ENCODE measurements around the gene FOXO1. TPM values are rescaled to one million over a fixed set of nuclear protein-coding genes. Genes with fewer than 3 reads are reported as not detected.
A peak's percentile ranks its signal among the peaks of the same experiment; 100 is the strongest.

The FOXO1 gene
- total and polyA plus RNA-seq, 2 of the 13 experiments (the other 11 are each of a cell fraction or from before 2014, with no cell fraction given), result 8.1 to 13.1 TPM

DNA sequence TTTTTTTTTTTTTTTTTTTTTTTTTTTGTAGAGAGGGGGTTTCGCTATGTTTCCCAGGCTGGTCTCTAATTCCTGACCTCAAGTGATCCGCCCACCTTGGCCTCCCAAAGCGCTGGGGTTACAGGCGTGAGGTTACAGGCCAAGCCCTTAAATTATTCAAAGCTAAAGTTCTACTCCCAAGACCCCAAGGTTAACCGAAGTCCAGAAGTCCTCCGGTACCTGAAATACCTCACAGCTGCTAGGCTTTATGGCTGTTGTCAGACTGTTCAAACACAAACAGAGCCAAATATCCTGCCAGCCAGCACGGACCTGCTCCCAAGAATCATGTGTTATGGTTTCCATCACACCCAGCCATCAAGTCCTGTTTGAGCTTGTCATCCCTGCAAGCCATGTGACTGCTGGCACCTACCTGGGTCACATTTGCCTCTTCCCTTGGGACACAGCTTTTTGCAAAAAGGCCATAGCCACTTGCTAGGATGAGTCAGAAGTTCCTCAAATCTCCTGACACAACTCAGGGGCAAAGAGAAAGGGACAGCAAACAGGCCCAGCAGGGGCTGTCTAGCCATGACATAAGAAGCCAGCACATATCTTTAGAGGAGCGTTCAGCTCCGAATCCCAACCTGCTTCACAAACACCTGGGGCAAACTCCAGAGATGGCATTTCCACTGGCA, 129.9 kb downstream of the FOXO1 start (continued):
- TF ChIP-seq, protein P1, sequence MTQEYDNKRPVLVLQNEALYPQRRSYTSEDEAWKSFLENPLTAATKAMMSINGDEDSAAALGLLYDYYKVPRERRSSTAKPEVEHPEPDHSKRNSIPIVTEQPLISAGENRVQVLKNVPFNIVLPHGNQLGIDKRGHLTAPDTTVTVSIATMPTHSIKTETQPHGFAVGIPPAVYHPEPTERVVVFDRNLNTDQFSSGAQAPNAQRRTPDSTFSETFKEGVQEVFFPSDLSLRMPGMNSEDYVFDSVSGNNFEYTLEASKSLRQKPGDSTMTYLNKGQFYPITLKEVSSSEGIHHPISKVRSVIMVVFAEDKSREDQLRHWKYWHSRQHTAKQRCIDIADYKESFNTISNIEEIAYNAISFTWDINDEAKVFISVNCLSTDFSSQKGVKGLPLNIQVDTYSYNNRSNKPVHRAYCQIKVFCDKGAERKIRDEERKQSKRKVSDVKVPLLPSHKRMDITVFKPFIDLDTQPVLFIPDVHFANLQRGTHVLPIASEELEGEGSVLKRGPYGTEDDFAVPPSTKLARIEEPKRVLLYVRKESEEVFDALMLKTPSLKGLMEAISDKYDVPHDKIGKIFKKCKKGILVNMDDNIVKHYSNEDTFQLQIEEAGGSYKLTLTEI (CRISPR knock-in tag; conservative IDR thresholded peaks at IDR 0.05), result no peak
- TF ChIP-seq TOE1 (CRISPR knock-in tag; IDR thresholded peaks at IDR 0.05) (no peak), HNRNPH1 (optimal IDR thresholded peaks at IDR 0.05; ENCODE audit: low read depth, low read length) (no peak), ZNF441 (CRISPR knock-in tag; IDR thresholded peaks at IDR 0.05; ENCODE audit: borderline replicate concordance) (0 out of 2 replicates have a peak, but pooled peaks have one; percentile 44), KDM4B (CRISPR knock-in tag; IDR thresholded peaks at IDR 0.05) (no peak; the same call in 1 of the 2 replicates), ZNF713 (CRISPR knock-in tag; IDR thresholded peaks at IDR 0.05) (no peak), CENPX (CRISPR knock-in tag; IDR thresholded peaks at IDR 0.05) (no peak), SSRP1 (CRISPR knock-in tag; IDR thresholded peaks at IDR 0.05) (no peak), IKZF4 (CRISPR knock-in tag; IDR thresholded peaks at IDR 0.05; ENCODE audit: borderline replicate concordance, low read depth, not compliant biosample characterization) (no peak), IRX3 (CRISPR knock-in tag; IDR thresholded peaks at IDR 0.05; ENCODE audit: borderline replicate concordance, low read depth) (no peak), SOX6 (IDR thresholded peaks at IDR 0.05) (no peak), SOX6 (CRISPR knock-in tag; IDR thresholded peaks at IDR 0.05) (peak; percentile 89), JUN (CRISPR knock-in tag; IDR thresholded peaks at IDR 0.05) (no peak), CEBPG (CRISPR knock-in tag; IDR thresholded peaks at IDR 0.05) (peak; percentile 63), AKAP8 (CRISPR knock-in tag; IDR thresholded peaks at IDR 0.05) (no peak), POLR2A (IDR thresholded peaks at IDR 0.05; ENCODE audit: insufficient read depth in 1 of 2, low read depth in 2 of 2, low read length in 2 of 2) (no peak), ZFP41 (CRISPR knock-in tag; IDR thresholded peaks at IDR 0.05; ENCODE audit: borderline replicate concordance) (no peak)
- TF ChIP-seq, protein P2, sequence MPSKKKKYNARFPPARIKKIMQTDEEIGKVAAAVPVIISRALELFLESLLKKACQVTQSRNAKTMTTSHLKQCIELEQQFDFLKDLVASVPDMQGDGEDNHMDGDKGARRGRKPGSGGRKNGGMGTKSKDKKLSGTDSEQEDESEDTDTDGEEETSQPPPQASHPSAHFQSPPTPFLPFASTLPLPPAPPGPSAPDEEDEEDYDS (CRISPR knock-in tag; IDR thresholded peaks at IDR 0.05), result no peak
- TF ChIP-seq, protein P3, sequence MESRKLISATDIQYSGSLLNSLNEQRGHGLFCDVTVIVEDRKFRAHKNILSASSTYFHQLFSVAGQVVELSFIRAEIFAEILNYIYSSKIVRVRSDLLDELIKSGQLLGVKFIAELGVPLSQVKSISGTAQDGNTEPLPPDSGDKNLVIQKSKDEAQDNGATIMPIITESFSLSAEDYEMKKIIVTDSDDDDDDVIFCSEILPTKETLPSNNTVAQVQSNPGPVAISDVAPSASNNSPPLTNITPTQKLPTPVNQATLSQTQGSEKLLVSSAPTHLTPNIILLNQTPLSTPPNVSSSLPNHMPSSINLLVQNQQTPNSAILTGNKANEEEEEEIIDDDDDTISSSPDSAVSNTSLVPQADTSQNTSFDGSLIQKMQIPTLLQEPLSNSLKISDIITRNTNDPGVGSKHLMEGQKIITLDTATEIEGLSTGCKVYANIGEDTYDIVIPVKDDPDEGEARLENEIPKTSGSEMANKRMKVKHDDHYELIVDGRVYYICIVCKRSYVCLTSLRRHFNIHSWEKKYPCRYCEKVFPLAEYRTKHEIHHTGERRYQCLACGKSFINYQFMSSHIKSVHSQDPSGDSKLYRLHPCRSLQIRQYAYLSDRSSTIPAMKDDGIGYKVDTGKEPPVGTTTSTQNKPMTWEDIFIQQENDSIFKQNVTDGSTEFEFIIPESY (CRISPR knock-in tag; IDR thresholded peaks at IDR 0.05), result no peak
- TF ChIP-seq, protein P4, sequence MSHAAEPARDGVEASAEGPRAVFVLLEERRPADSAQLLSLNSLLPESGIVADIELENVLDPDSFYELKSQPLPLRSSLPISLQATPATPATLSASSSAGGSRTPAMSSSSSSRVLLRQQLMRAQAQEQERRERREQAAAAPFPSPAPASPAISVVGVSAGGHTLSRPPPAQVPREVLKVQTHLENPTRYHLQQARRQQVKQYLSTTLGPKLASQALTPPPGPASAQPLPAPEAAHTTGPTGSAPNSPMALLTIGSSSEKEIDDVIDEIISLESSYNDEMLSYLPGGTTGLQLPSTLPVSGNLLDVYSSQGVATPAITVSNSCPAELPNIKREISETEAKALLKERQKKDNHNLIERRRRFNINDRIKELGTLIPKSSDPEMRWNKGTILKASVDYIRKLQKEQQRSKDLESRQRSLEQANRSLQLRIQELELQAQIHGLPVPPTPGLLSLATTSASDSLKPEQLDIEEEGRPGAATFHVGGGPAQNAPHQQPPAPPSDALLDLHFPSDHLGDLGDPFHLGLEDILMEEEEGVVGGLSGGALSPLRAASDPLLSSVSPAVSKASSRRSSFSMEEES (CRISPR knock-in tag; IDR thresholded peaks at IDR 0.05), result peak; percentile 91
- TF ChIP-seq, protein P5, sequence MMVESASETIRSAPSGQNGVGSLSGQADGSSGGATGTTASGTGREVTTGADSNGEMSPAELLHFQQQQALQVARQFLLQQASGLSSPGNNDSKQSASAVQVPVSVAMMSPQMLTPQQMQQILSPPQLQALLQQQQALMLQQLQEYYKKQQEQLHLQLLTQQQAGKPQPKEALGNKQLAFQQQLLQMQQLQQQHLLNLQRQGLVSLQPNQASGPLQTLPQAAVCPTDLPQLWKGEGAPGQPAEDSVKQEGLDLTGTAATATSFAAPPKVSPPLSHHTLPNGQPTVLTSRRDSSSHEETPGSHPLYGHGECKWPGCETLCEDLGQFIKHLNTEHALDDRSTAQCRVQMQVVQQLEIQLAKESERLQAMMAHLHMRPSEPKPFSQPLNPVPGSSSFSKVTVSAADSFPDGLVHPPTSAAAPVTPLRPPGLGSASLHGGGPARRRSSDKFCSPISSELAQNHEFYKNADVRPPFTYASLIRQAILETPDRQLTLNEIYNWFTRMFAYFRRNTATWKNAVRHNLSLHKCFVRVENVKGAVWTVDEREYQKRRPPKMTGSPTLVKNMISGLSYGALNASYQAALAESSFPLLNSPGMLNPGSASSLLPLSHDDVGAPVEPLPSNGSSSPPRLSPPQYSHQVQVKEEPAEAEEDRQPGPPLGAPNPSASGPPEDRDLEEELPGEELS (CRISPR knock-in tag; IDR thresholded peaks at IDR 0.05), result peak; percentile 83
- TF ChIP-seq, protein P6, sequence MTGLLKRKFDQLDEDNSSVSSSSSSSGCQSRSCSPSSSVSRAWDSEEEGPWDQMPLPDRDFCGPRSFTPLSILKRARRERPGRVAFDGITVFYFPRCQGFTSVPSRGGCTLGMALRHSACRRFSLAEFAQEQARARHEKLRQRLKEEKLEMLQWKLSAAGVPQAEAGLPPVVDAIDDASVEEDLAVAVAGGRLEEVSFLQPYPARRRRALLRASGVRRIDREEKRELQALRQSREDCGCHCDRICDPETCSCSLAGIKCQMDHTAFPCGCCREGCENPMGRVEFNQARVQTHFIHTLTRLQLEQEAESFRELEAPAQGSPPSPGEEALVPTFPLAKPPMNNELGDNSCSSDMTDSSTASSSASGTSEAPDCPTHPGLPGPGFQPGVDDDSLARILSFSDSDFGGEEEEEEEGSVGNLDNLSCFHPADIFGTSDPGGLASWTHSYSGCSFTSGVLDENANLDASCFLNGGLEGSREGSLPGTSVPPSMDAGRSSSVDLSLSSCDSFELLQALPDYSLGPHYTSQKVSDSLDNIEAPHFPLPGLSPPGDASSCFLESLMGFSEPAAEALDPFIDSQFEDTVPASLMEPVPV (CRISPR knock-in tag; IDR thresholded peaks at IDR 0.05), result no peak
